Heart right ventricle (tissue), 16 donors: ENCODE data around the gene MVB12A. TPM values are rescaled to one million over a fixed set of nuclear protein-coding genes. Genes with fewer than 3 reads are reported as not detected.

Source experiments
- ATAC-seq, 8 donors: fragments of 200-7000 bp; cut with Tn5 transposase; one replicate each; pipeline ENCODE4 v1.9.1; 2020; ENCODE audit warnings: mild to moderate bottlenecking in 8 of 8, moderate library complexity in 8 of 8, moderate number of reproducible peaks in 1 of 8
- DNase-seq, 2 donors: peaks; one replicate each; pipeline ENCODE4 v3.0.0-alpha.2; 2020
- H3K27ac ChIP-seq, 10 donors: fragments of 200-600 bp; sonication (generic) in 2 of 10; one replicate each; pipeline versions ENCODE4 v1.5.0 to v1.8.0; 2020 to 2022; ENCODE audit warnings: mild to moderate bottlenecking in 3 of 10
- H3K27me3 ChIP-seq, 7 donors: fragments of 200-600 bp; one replicate each; pipeline ENCODE4 v1.8.0; 2021 to 2022; ENCODE audit warnings: mild to moderate bottlenecking in 2 of 7
- H3K36me3 ChIP-seq, 9 donors: fragments of 200-600 bp; sonication (generic) in 1 of 9; one replicate each; pipeline versions ENCODE4 v1.5.0 to v1.8.0; 2020 to 2022; ENCODE audit warnings: mild to moderate bottlenecking in 2 of 9
- H3K4me1 ChIP-seq, 9 donors: fragments of 200-600 bp; sonication (generic) in 1 of 9; one replicate each; pipeline versions ENCODE4 v1.5.0 to v1.8.0; 2020 to 2022; ENCODE audit warnings: mild to moderate bottlenecking in 4 of 9
- H3K4me3 ChIP-seq, 10 donors: fragments of 200-600 bp; sonication (generic) in 2 of 10; one replicate each; pipeline versions ENCODE4 v1.5.0 to v1.8.0; 2020 to 2022; ENCODE audit warnings: mild to moderate bottlenecking in 7 of 10, moderate library complexity in 2 of 10
- H3K9me3 ChIP-seq, 11 donors: fragments of 200-600 bp in 10 of 11; sonication (generic) in 2 of 11; one replicate each; pipeline versions ENCODE4 v1.5.0 to v1.8.0; 2013 to 2022; ENCODE audit warnings: mild to moderate bottlenecking in 2 of 11, control low read depth in 1 of 11, moderate library complexity in 1 of 11
- WGBS, 2 donors: extraction: QIAGEN DNeasy Blood & Tissue Kit; methylation state at CpG; one replicate each; pipeline ENCODE4 v1.1.7; 2013; ENCODE audit warnings: inconsistent platforms in 1 of 2; 5-methylcytosine and 5-hydroxymethylcytosine counted together
- intact Hi-C, 10 donors: fragments of 100-400 bp; cut with DNase I; formaldehyde crosslinking; loops; one replicate each; pipeline versions ENCODE4 v1.11.1 to v1.14.2; 2022
- long read RNA-seq, 3 donors: library from polyadenylated mRNA; unstranded; transcript quantifications; one replicate each; pipeline ENCODE4 v2.0.0, GENCODE V29; 2020 to 2021
- polyA plus RNA-seq, 2 donors: library from polyadenylated mRNA; stranded (reverse); fragments of 200-250 nt; gene quantifications; one replicate each; pipeline ENCODE4 v1.2.3, GENCODE V29; 2013
- total RNA-seq, 10 donors: library from RNA; stranded (reverse); fragmentation: NEBNext Ultra II Directional in 3 of 10; extraction: Animal tissue kit (Norgen Biotek cat#: 25700) in 3 of 10; gene quantifications; one replicate each; pipeline versions ENCODE4 v1.2.1 to v1.2.4, GENCODE V29; 2021 to 2023
- TF ChIP-seq, protein P1 (sequence below), 9 donors: fragments of 200-600 bp; sonication (generic) in 2 of 9; IDR thresholded peaks; one replicate each; pipeline versions ENCODE4 v1.5.0 to v1.8.0; 2021 to 2022; ENCODE audit warnings: antibody characterized with exemption in 9 of 9, mild to moderate bottlenecking in 5 of 9, moderate library complexity in 1 of 9
- donor health status: Arrhythmogenic right ventricular cardiomyopathy.
- donor health status: ischemic (EF 13 %, LVEDD 7.1; RV severe dilation, severe dysfunction).
- donor health status: healthy with polysubstance abuse.
- donor health status: DM: no; HTN: yes; CAD: no.
- donor health status: DM: no; HTN: no; CAD: no.
- donor health status: ischemic (EF 25% LVEDD 6.9; RV normal size, moderate dysfunction).
- donor health status: ischemic (EF 25% LVEDD 5.7; RV mildly dilated, moderate dysfunction).
- donor health status: healthy.
- donor health status: DM: yes; HTN: yes; CAD: no.
- donor health status: Ischemic cardiomyopathy.
- donor health status: ischemic (EF 35%, LVEDD 5.7; RV mildly dilated, moderate dysfunction).
- donor health status: nonischemic (EF 11% LVEDD 7.7; RV severe dilation, severe dysfunction).
- donor health status: DM: yes; HTN: yes; CAD: no.
- donor health status: PGD.
- donor health status: ischemic (EF 29% LVEDD 5.4; RV normal size, mild dysfunction).
- donor health status: nonischemic (EF 23%, LVEDD 6.1; RV moderate dilation, normal function).

MVB12A gene
- total RNA-seq (10 to 100 TPM; 11.7 to 26.8 (median 13.4) TPM), polyA plus RNA-seq (10 to 100 TPM; 38.6 to 50.0 TPM)
- long read RNA-seq, donor 1, transcript MVB12A-201 (9 exons, 2,223 nt): major isoform, 18 of 21 reads
- long read RNA-seq, donor 1, partial matches to known transcripts: 1 of 21 reads
- long read RNA-seq, donor 1, other reads (novel, unspliced or antisense): 2 of 21 reads
- long read RNA-seq, donor 2, transcript MVB12A-201 (9 exons, 2,223 nt): major isoform, 12 of 19 reads
- long read RNA-seq, donor 2, partial matches to known transcripts: 0 of 19 reads
- long read RNA-seq, donor 2, other reads (novel, unspliced or antisense): 4 of 19 reads
- long read RNA-seq, donor 3, transcript MVB12A-201 (9 exons, 2,223 nt): major isoform, 22 of 25 reads
- long read RNA-seq, donor 3, partial matches to known transcripts: 0 of 25 reads
- long read RNA-seq, donor 3, other reads (novel, unspliced or antisense): 2 of 25 reads

DNA sequence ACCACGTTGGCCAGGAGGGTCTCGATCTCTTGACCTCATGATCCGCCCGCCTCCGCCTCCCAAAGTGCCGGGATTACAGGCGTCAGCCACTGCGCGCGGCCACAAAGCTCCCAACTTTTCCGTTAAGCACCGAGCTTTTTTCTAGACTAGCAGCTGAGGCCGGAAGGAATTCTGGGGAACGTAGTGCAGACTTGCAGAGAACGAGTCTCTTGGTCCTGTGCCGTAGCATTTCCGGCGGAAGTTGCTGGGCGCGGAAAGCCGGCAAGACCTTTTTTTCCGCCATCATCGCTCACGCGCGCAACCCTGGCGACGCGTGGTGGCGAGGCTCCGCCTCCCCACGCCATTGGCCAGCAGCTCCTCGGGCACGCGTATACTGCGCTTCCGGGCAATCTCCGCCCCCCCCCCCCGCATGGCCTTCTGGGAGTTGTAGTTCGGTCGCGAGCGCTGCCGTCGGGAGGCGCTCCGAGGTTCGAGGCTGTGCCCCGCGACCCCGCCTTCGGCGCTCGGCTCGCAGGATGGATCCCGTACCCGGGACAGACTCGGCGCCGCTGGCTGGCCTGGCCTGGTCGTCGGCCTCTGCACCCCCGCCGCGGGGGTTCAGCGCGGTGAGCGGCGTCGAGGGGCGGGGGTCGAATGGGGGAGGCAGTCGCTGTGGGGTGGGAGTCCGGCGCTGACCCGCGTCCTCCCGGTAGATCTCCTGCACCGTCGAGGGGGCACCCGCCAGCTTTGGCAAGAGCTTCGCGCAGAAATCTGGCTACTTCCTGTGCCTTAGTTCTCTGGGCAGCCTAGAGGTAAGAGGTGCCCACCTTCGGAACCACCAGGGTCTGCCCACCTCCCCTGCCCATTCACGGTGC is at the start of gene MVB12A:
Gene MVB12A (plus strand): TSS at position 427 of the 854 bp plus-strand sequence. CDS start 89 bp downstream, at position 516.
- H3K4me3 ChIP-seq: peak within 1 kb of the TSS; percentile 52 to 99 (median 85)
- H3K27ac ChIP-seq: peak within 1 kb of the TSS in 9 of 10 donors; percentile 64 to 93 (median 81)
- DNase-seq: peak; percentile 97 to 98
- WGBS, 2 donors: 1% methylated on average over 82 to 85 of the region's 85 CpGs
- H3K36me3 ChIP-seq: peaks cover 0 to 35% (median 0%) of the 10 kb centered on the region in 9 donors
- TF ChIP-seq, protein P1, sequence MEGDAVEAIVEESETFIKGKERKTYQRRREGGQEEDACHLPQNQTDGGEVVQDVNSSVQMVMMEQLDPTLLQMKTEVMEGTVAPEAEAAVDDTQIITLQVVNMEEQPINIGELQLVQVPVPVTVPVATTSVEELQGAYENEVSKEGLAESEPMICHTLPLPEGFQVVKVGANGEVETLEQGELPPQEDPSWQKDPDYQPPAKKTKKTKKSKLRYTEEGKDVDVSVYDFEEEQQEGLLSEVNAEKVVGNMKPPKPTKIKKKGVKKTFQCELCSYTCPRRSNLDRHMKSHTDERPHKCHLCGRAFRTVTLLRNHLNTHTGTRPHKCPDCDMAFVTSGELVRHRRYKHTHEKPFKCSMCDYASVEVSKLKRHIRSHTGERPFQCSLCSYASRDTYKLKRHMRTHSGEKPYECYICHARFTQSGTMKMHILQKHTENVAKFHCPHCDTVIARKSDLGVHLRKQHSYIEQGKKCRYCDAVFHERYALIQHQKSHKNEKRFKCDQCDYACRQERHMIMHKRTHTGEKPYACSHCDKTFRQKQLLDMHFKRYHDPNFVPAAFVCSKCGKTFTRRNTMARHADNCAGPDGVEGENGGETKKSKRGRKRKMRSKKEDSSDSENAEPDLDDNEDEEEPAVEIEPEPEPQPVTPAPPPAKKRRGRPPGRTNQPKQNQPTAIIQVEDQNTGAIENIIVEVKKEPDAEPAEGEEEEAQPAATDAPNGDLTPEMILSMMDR (IDR thresholded peaks at IDR 0.05): no peak
- intact Hi-C loops: loop anchor here in 1 of 10 donors (1.0 kb wide), 1 partner anchor 29 kb away; no protein-coding TSS in a partner anchor
- H3K9me3 ChIP-seq: no peaks in the 10 kb centered on the region
- peak; percentile 97 to 99 (median 98) for ATAC-seq
- peaks cover 0 to 19% (median 15%) of the 10 kb centered on the region in 9 donors for H3K4me1 ChIP-seq
- H3K27me3 ChIP-seq: no peaks in the 10 kb centered on the region

DNA sequence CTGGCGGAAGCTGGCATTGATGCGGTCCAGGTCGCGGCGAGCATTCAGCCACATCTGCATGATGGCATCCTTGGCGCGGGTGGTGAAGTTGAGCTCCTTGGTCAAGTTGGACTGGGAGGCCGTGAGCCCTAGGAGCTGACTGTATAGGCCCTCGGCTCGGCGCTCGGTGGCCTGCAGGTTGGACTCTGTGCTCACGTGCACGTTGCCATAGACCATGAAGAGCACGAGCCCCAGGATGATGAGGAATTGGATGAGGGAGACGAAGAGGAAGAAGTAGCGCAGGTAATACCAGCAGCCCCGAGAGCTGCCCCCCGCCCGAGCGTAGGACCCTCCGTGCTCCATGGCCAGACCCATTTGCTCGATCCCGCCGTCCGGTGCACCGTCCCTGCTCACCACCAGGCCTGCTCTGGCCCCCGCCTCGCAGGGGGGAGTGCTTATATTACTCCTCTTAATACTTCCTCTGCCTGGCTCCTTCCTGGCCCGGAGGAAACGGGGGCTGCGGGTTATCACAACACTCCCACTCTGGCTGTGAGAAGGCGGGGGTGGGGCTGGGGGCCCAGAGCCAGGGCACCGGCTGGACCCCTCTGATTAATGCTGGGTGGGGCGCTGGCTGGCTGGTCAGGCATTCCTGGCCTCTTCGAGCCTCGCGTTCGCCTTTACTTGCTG is 42.8 kb upstream of the MVB12A start, which contains the start of gene PLVAP:
Gene PLVAP (minus strand): TSS at position 408 of the 666 bp plus-strand sequence. CDS start 54 bp downstream, at position 354.
- H3K27me3 ChIP-seq: peaks cover 0 to 9% (median 0%) of the 10 kb centered on the region in 7 donors
- ATAC-seq (peak; percentile 32 to 91 (median 79)), DNase-seq (peak; percentile 41 to 47)
- H3K36me3 ChIP-seq: no peaks in the 10 kb centered on the region
- H3K27ac ChIP-seq: peak within 1 kb of the TSS in 2 of 10 donors; percentile 26 to 39
- peaks cover 0 to 31% (median 16%) of the 10 kb centered on the region in 9 donors for H3K4me1 ChIP-seq
- TF ChIP-seq, protein P1 (IDR thresholded peaks at IDR 0.05): peak in 1 of 9 donors; percentile 19
- intact Hi-C loops: no loop called here
- H3K9me3 ChIP-seq: peaks cover 0 to 4% (median 0%) of the 10 kb centered on the region in 11 donors
- WGBS, 2 donors: 43 to 54% methylated on average over 39 of the region's 39 CpGs
- peak within 1 kb of the TSS in 9 of 10 donors; percentile 3 to 45 (median 31) for H3K4me3 ChIP-seq

DNA sequence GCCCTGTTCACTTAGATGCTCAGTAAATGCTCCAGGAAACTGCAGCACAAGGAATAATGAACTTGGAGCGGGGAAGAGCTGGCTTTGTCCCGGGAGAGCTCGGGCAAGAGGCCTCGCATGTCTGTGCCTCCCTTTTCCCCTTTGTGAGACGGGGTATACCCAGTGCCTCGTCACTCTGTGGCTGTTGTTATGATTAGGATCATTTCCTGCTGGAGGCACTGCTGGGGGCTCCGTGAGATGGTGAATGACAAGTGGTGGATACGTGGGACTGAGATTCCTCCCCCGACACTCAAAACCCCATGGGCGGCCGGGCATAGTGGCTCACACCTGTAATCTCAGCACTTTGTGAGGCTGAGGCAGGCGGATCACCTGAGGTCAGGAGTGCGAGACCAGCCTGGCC is 41.6 kb upstream of the MVB12A start:
- TF ChIP-seq, protein P1 (IDR thresholded peaks at IDR 0.05): no peak
- Histone ChIP-seq H3K27ac (no peak overlapping the region), H3K4me3 (no peak overlapping the region), H3K27me3 (peaks cover 0 to 9% (median 0%) of the 10 kb centered on the region in 7 donors), H3K36me3 (no peaks in the 10 kb centered on the region), H3K9me3 (peaks cover 0 to 4% (median 0%) of the 10 kb centered on the region in 11 donors), H3K4me1 (peaks cover 0 to 43% (median 28%) of the 10 kb centered on the region in 9 donors)
- DNase-seq (no peak), ATAC-seq (no peak)
- 71 to 73% methylated on average over 13 of the region's 13 CpGs for WGBS, 2 donors
- intact Hi-C loops: no loop called here
